Umbilical cord (tissue), 2 donors: ENCODE measurements around the gene USP13. TPM values are rescaled to one million over a fixed set of nuclear protein-coding genes. Genes with fewer than 3 reads are reported as not detected.
"Not testable (repeated sequence)": the region's sequence is repeated elsewhere in the genome, so short reads cannot be mapped to it uniquely, and the experiment has no call there.

ENCODE experiments used
- DNase-seq: peaks from one replicate; pipeline ENCODE4 v3.0.0-alpha.2; 2015; ENCODE audit warnings: low spot score
- total RNA-seq: library from RNA; depleted of rRNA; stranded (reverse); fragments of >200 nt; gene quantifications from one replicate; pipeline ENCODE4 v1.2.3, GENCODE V29; 2014; ENCODE audit warnings: low replicate concordance; ENCODE audit not compliant: insufficient read depth

Gene USP13
- total RNA-seq, 1 donor from 2014 or later = 11.1 TPM

DNA sequence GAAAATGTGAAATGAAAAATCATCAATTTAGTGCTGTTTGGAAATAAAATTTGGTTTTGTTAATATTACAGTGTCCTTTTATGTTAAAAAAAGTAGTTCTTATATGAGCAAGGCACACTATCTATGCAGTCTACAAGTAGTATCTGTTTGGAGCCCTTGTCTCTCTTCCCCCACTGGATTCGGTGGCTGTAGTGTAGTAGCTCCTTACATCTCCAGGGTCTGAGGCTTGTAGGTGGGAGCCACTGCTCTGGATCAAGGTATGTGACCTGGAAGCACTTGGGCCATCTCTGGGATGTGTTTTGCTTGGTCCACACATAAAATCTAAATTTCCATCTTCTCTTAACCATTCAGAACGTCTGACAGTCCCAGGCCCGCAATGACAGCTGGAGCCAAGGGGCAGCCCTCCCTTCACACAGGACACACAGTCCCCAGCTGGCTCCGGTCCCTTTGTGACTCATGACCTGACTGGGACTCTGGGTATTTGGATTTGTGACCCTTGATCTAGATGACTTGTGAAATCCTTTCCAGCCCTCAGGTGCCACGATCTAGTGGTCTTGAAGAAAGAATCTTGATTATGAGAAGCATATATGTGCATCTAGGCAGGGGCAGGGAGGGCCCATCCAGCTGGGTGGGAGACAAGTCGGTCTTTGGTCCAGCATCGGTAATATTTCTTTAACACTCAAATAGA lies 80.0 kb downstream of the USP13 start:
- DNase-seq = no peak

DNA sequence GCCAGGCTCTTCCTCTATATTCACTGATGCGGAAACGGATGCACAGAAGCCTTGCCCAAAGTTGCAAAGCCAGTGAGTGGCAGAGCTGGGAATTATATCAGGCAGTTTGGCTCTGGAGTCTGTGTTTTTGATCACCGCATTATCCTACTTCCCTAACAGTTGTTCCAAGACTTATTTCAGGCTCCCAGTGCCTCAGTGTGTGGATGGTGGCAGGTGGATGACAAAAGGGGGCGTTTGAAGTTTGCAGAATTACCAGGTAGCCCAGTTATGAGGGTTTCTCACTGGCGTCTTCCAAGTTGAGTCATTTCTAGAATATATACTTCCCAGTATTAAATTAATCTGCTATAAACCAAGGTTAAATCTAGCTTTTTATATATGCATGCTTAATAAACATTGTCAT lies 81.0 kb downstream of the USP13 start:
- DNase-seq = no peak

GRCh38 chr3:179734497-179735281 lies 81.8 kb downstream of the USP13 start:
- DNase-seq = no peak

- no peak for DNase-seq
Measured at GRCh38 chr3:179735321-179735720, 82.5 kb downstream of the USP13 start.

GRCh38 chr3:179738998-179739397 lies 86.2 kb downstream of the USP13 start:
- DNase-seq = no peak

DNA sequence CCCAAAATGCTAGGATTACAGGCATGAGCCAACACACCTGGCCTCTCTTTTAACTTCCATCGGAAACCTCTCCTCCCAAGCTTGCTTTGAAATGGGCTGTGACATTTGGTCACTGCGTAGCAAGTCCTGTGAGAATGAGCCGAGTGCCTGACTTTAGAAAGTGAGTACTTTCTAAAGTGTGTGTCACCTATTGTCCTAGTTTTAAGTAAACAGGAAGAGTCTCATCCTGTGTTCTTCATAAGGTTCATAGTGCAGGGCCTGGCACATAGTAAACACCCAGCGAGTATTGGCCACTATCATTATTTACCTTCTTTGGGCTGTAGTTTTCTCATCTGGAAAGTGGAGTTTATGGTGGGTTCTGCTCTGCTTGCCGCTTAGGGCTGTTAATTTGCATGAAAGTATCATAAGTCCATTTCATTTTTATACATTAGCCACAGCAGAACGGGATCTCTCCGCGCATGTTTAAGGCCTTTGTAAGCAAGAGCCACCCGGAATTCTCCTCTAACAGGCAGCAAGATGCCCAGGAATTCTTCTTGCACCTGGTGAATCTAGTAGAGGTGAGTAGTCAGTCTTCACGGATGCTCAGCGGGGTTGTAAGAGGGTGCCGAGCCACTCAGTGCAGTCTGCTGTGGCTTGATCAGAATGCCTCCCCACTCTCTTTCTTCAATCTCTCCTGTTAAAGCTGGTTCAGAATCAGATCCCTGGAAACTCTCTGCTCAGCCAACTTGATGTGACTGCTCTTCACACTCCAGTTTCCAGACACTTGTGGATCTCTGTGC lies 87.2 kb downstream of the USP13 start:
- no peak for DNase-seq

DNA sequence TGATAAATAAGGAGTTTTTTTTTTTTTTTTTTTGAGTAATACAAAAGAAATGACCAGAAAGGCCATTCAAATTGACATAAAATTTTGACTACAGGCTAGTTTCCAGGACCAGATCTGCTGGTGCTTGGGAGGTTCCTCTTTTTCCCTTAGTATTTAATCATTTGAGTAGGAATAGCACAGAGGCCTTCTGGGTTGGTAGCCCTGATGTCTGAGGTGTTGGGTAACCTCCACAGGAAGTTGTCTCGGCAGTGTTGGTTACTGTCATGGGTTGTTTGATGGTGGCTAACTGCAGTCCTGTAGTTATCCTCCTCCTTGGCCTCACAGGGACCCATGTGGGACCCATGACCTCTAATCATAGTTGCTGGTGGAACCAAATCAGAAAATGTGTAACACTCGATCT lies 91.1 kb downstream of the USP13 start:
- DNase-seq = no peak

DNA sequence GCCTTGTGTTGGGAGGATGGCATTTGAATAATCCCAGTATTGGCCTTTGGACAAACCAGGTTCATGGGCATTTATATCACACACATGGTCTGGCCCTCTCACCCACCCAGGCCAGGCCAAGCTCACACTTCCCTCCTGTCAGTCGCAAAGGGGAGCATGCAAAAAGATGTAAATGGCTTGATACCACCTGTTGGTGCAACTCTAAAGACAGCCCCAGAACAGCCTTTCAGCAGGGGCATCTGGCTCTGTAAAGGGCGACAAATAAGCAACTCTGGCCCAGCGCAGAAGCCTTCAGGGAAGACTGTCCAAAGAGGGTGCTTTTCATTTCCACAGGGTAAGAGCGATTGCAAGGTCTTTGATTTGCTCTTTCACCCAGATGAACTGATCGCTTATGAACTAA lies 91.8 kb downstream of the USP13 start:
- no peak for DNase-seq

- DNase-seq = no peak
Measured at GRCh38 chr3:179745079-179745478, 92.2 kb downstream of the USP13 start.

- no peak for DNase-seq
Measured at GRCh38 chr3:179745716-179746115, 92.9 kb downstream of the USP13 start.

DNA sequence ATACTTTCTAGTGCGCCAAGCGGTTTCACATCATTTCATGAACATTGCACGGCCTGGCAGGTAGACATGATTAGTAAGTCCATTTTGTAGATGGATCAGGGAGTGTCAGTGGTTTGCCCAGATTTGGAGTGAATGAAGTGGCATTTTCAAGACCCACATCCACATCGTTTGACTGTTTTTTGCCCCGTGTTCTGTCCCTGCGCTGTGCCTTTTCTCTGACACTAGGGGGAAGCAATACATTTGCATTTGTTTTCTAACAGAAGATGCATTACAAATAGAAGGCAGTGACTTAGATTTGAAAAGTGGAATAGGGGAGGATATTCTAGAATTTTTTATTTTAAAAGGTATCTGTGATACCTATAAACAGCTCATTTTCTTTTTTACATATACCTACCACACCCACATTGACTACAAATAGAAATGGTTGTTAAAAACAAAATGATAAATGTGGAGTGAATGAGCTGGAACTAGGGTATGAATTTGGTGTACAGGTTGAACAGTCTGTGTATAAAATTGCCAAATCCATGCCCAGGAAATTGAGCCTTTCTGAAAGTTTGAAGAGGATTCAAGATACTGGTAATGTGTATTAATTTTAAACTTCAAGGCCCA lies 98.0 kb downstream of the USP13 start:
- DNase-seq = peak; percentile 23

GRCh38 chr3:179760944-179761343 lies 108.1 kb downstream of the USP13 start:
- no peak for DNase-seq

GRCh38 chr3:179765396-179765795 lies 112.6 kb downstream of the USP13 start:
- no peak for DNase-seq

- DNase-seq = no peak
Measured at GRCh38 chr3:179766416-179767133, 113.7 kb downstream of the USP13 start.

DNA sequence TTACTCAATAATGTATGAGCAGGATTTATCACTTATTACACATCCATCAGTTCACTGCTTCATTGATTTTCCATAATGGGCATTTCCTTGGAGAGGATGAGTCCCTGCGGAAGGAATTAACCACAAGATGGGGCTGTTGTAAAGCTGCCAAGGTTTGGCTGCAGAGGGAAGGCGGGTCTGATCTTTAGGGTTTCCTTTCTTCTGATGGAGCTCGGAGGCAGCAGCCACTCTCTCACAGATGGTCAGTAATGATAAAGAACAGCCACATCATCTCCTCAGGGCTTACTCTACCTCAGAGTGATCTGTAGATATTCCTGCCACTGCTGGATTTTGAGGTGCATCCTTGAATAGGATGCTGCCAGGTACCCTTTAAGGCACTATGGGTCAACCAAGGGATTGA lies 115.2 kb downstream of the USP13 start:
- DNase-seq = peak; percentile 51

DNA sequence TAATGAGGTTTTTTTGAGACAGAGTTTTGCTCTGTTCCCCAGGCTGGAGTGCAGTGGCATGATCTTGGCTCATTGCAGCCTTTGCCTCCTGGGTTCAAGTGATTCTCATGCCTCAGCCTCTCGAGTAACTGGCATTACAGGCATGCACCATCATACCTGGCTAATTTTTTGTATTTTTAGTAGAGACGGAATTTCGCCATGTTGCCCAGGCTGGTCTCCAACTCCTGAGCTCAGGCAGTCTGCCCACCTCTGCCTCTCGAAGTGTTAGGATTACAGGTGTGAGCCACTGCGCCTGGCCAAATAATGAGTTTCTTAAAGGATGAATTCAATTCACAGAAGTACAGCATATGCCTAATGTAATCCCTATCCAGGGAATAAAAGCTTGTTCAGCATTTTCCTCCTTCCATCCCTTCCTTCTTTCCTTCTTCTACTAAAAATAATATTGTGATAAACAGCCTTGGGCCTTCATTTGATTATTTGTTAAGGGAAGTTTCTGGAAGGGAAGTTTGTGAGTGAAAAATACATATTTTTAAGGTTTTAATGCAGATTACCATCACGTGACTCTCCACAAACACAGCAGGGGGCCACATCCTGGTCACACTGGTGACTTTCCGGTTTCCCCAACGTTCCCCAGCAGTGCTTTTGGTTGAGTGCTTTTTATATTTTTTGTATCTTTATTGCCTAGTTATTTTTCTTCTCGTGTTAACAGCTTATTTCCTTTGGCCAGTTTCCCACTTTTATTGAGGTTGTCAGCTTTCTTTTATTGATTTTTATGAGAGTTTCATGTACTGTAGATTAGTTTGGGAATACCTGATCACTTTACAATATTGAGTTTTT lies 116.8 kb downstream of the USP13 start:
- DNase-seq = no peak

DNA sequence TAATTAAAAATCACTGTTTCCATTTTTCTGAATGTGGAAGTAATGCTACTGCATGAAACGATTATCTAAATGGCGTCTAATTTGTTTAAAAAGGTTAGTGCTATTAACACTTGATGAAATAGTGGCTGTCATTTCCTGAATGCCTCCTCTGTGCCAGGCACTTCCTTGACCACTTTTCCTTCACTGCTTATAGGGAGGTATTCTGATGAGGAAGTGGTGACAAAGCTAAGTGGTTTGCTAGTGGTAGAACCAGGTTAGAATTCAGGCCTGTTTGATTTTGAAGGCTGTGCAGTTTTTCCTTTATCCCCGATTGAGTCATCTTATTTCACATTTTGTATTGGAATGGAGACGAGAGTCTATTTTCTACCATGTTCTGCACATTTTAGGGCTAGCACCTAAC lies 119.0 kb downstream of the USP13 start:
- no peak for DNase-seq

DNA sequence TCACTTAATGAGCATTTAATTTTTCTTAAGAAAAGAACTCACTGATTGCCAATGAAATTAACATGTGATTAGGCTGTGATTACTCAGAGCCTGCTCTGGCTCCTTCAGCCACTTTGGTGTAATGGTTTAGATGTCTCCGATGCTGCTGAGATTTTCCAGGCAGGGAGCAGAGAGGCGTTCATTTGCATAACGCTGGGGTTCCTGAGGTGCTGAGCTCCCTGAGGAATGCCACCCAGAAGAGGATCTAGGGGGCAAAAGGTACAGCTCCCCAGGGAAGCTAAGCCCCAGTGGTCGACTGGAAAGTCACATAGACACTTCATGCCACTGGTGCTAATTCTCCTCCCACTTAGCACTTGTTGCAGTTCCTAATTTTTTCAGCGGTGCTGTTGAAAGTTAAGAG lies 119.5 kb downstream of the USP13 start:
- DNase-seq = no peak

GRCh38 chr3:179775416-179776122 lies 122.7 kb downstream of the USP13 start:
- DNase-seq = no peak

- DNase-seq = not testable (repeated sequence)
Measured at GRCh38 chr3:179782841-179783240, 130.0 kb downstream of the USP13 start.
